GM21717 (cell line): ENCODE measurements around the gene ZNF398.
"Not testable (repeated sequence)": the region's sequence is repeated elsewhere in the genome, so short reads cannot be mapped to it uniquely, and the experiment has no call there.

Experiments
- ATAC-seq: cut with Tn5 transposase; IDR thresholded peaks from one replicate; pipeline ENCODE4 v1.9.1; 2021; ENCODE audit warnings: mild to moderate bottlenecking, moderate library complexity; ENCODE audit not compliant: unreplicated experiment

Gene ZNF398

GRCh38 chr7:149147072-149147751, at the start of gene ZNF398:
TSS of gene ZNF398 (plus strand) at chr7:149147453. CDS start at chr7:149147743, 290 bp downstream.
- peak; percentile 67 for ATAC-seq

GRCh38 chr7:149099058-149099457, 48.2 kb upstream of the ZNF398 start:
- ATAC-seq, result no peak

- ATAC-seq, result no peak
Measured at GRCh38 chr7:149100821-149101220, 46.4 kb upstream of the ZNF398 start.

GRCh38 chr7:149102666-149103065, 44.6 kb upstream of the ZNF398 start:
- ATAC-seq, result no peak

GRCh38 chr7:149103424-149103823, 43.8 kb upstream of the ZNF398 start:
- no peak for ATAC-seq

GRCh38 chr7:149104214-149104613, 43.0 kb upstream of the ZNF398 start:
- ATAC-seq, result no peak

GRCh38 chr7:149104749-149105148, 42.5 kb upstream of the ZNF398 start:
- ATAC-seq, result no peak

GRCh38 chr7:149109969-149110368, 37.3 kb upstream of the ZNF398 start:
- ATAC-seq, result no peak

- no peak for ATAC-seq
Measured at GRCh38 chr7:149125189-149125862, 21.9 kb upstream of the ZNF398 start.

- ATAC-seq, result peak; percentile 90
Measured at GRCh38 chr7:149125863-149126661, 21.2 kb upstream of the ZNF398 start, which contains the start of gene ZNF425. TSS of gene ZNF425 (minus strand) at chr7:149126324. CDS start at chr7:149126213, 111 bp downstream.

- ATAC-seq, result peak; percentile 55
Measured at GRCh38 chr7:149126662-149127266, 20.5 kb upstream of the ZNF398 start.

GRCh38 chr7:149130572-149131198, 16.6 kb upstream of the ZNF398 start:
- no peak for ATAC-seq

GRCh38 chr7:149133028-149133710, 14.1 kb upstream of the ZNF398 start:
- ATAC-seq, result no peak

- ATAC-seq, result no peak
Measured at GRCh38 chr7:149136118-149136517, 11.1 kb upstream of the ZNF398 start.

- no peak for ATAC-seq
Measured at GRCh38 chr7:149140831-149141230, 6.4 kb upstream of the ZNF398 start.

- no peak for ATAC-seq
Measured at GRCh38 chr7:149141893-149142292, 5.4 kb upstream of the ZNF398 start.

GRCh38 chr7:149144436-149144922, 2.8 kb upstream of the ZNF398 start:
- ATAC-seq, result not testable (repeated sequence)

GRCh38 chr7:149145031-149145845, 2.0 kb upstream of the ZNF398 start:
- no peak for ATAC-seq
